IMR-90 (cell line): Measurements from ENCODE around the gene RADIL. TPM values are rescaled to one million over a fixed set of nuclear protein-coding genes. Genes with fewer than 3 reads are reported as not detected.

Experiments
- ATAC-seq: fragments of 200-7000 bp; cut with Tn5 transposase; 2 replicates; pipeline ENCODE4 v1.9.1; 2020; ENCODE audit warnings: low read depth, mild to moderate bottlenecking, moderate library complexity
- BruUV-seq: library from RNA; stranded (reverse); fragments of 400-500 nt; replicated peaks from 2 replicates; lab custom pipeline; 2021; lab: Mats Ljungman, UMichigan
- CTCF ChIA-PET: fragments of 300-600 bp; formaldehyde crosslinking; extraction: SDS; loops from one replicate; lab custom pipeline; 2021; ENCODE audit warnings: antibody characterized with exemption; lab: Yijun Ruan, JAX
- POLR2A ChIA-PET: fragments of 300-600 bp; sonication (Branson Sonifier 250); formaldehyde crosslinking; loops from one replicate; lab custom pipeline; 2022; ENCODE audit warnings: antibody characterized with exemption; ENCODE audit not compliant: unreplicated experiment; lab: Charles Lee
- DNase-seq: peaks from one replicate; pipeline ENCODE4 v3.0.0; 2013
- H2AFZ ChIP-seq: replicated peaks from 2 replicates; pipeline ENCODE3; 2013; ENCODE audit warnings: low read length, mild to moderate bottlenecking; ENCODE audit not compliant: poor library complexity
- H2AK5ac ChIP-seq: 2 replicates; pipeline ENCODE4 v1.6.1; 2013; ENCODE audit warnings: low read depth, low read length, inconsistent platforms
- H2AK9ac ChIP-seq: replicated peaks from 2 replicates; pipeline ENCODE3; 2013; ENCODE audit warnings: mild to moderate bottlenecking, low read depth, low read length, moderate library complexity; ENCODE audit not compliant: poor library complexity
- H2BK120ac ChIP-seq: 2 replicates; pipeline ENCODE4 v1.6.1; 2013; ENCODE audit warnings: low read depth, low read length, inconsistent platforms
- H2BK15ac ChIP-seq: 3 replicates; pipeline ENCODE4 v1.6.1; 2013; ENCODE audit warnings: low read depth, low read length, inconsistent platforms
- H2BK20ac ChIP-seq: 2 replicates; pipeline ENCODE4 v1.6.1; 2013; ENCODE audit warnings: low read depth, mild to moderate bottlenecking, inconsistent platforms, low read length, moderate library complexity
- H2BK5ac ChIP-seq: 2 replicates; pipeline ENCODE4 v1.6.1; 2013; ENCODE audit warnings: mild to moderate bottlenecking, low read depth, low read length, inconsistent platforms; ENCODE audit not compliant: poor library complexity, severe bottlenecking
- H3K14ac ChIP-seq: replicated peaks from 2 replicates; pipeline ENCODE4 v1.6.1; 2013; ENCODE audit warnings: low read depth, low read length, inconsistent platforms
- H3K18ac ChIP-seq: 2 replicates; pipeline ENCODE4 v1.6.1; 2013; ENCODE audit warnings: low read depth, low read length, control low read depth
- H3K23ac ChIP-seq: 2 replicates; pipeline ENCODE4 v1.6.1; 2013; ENCODE audit warnings: low read depth, low read length, inconsistent platforms
- H3K27ac ChIP-seq: 2 replicates; pipeline ENCODE4 v1.5.1; 2013; ENCODE audit warnings: mild to moderate bottlenecking, control low read depth, low read length; ENCODE audit not compliant: insufficient read depth
- H3K27me3 ChIP-seq: 2 replicates; pipeline ENCODE4 v1.6.1; 2013; ENCODE audit warnings: low read length; ENCODE audit not compliant: control insufficient read depth, insufficient read depth
- H3K36me3 ChIP-seq: 2 replicates; pipeline ENCODE4 v1.6.1; 2013; ENCODE audit warnings: low read length, mixed read lengths; ENCODE audit not compliant: control insufficient read depth, insufficient read depth
- H3K4ac ChIP-seq: 2 replicates; pipeline ENCODE4 v1.6.1; 2013; ENCODE audit warnings: low read depth, low read length, inconsistent platforms
- H3K4me1 ChIP-seq: 2 replicates; pipeline ENCODE4 v1.6.1; 2013; ENCODE audit warnings: low read length, mixed read lengths; ENCODE audit not compliant: control insufficient read depth, insufficient read depth
- H3K4me2 ChIP-seq: 2 replicates; pipeline ENCODE4 v1.6.1; 2013; ENCODE audit warnings: low read depth, mild to moderate bottlenecking, control low read depth, low read length, moderate library complexity
- H3K4me3 ChIP-seq: 2 replicates; pipeline ENCODE4 v1.5.1; 2013; ENCODE audit warnings: low read depth, mild to moderate bottlenecking, control low read depth, low read length, moderate library complexity; ENCODE audit not compliant: insufficient read depth
- H3K56ac ChIP-seq: 2 replicates; pipeline ENCODE4 v1.6.1; 2013; ENCODE audit warnings: low read length, inconsistent platforms; ENCODE audit not compliant: insufficient read depth; ENCODE audit errors: extremely low read depth
- H3K79me1 ChIP-seq, 2 experiments: 2 replicates each; pipeline ENCODE4 v1.6.1; 2013; ENCODE audit warnings: low read length in 2 of 2, inconsistent platforms in 1 of 2, low read depth in 1 of 2
- H3K9ac ChIP-seq: 2 replicates; pipeline ENCODE4 v1.6.1; 2013; ENCODE audit warnings: low read depth, low read length, control low read depth
- H3K9me1 ChIP-seq: 2 replicates; pipeline ENCODE4 v1.6.1; 2013; ENCODE audit warnings: low read length, inconsistent platforms; ENCODE audit not compliant: insufficient read depth
- H3K9me3 ChIP-seq: 2 replicates; pipeline ENCODE4 v1.6.1; 2013; ENCODE audit warnings: low read length; ENCODE audit not compliant: control insufficient read depth, insufficient read depth
- H4K20me1 ChIP-seq: 2 replicates; pipeline ENCODE4 v1.6.1; 2013; ENCODE audit warnings: low read length, inconsistent platforms; ENCODE audit not compliant: insufficient read depth
- H4K5ac ChIP-seq: 2 replicates; pipeline ENCODE4 v1.6.1; 2013; ENCODE audit warnings: mild to moderate bottlenecking, low read depth, low read length, control low read depth
- H4K8ac ChIP-seq, 2 experiments: 2 replicates each; pipeline ENCODE4 v1.6.1; 2013; ENCODE audit warnings: low read depth in 2 of 2, low read length in 2 of 2, control low read depth in 1 of 2, inconsistent platforms in 1 of 2
- H4K91ac ChIP-seq: 2 replicates; pipeline ENCODE4 v1.6.1; 2013; ENCODE audit warnings: low read depth, low read length, inconsistent platforms; ENCODE audit not compliant: insufficient read depth
- BHLHE40 ChIP-seq: fragments of 150-350 bp; IDR thresholded peaks from 2 replicates; pipeline ENCODE4 v1.6.1; 2016; ENCODE audit warnings: mild to moderate bottlenecking, low read depth, low read length
- CEBPB ChIP-seq: IDR thresholded peaks from 2 replicates; pipeline ENCODE4 v1.6.1; 2012; ENCODE audit warnings: low read depth, low read length, improper control_type of control experiment
- CHD1 ChIP-seq: IDR thresholded peaks from 2 replicates; pipeline ENCODE4 v1.6.1; 2012; ENCODE audit warnings: low read depth, low read length, improper control_type of control experiment
- CTCF ChIP-seq: conservative IDR thresholded peaks from 2 replicates; pipeline ENCODE4 v1.5.1; 2012; ENCODE audit warnings: mild to moderate bottlenecking, low read depth, low read length, improper control_type of control experiment
- FOS ChIP-seq: fragments of 150-350 bp; IDR thresholded peaks from 2 replicates; pipeline ENCODE4 v1.6.1; 2016; ENCODE audit warnings: low read depth, low read length
- MAZ ChIP-seq: IDR thresholded peaks from 2 replicates; pipeline ENCODE4 v1.6.1; 2012; ENCODE audit warnings: low read depth, mild to moderate bottlenecking, low read length, improper control_type of control experiment, moderate library complexity, borderline replicate concordance
- MXI1 ChIP-seq: IDR thresholded peaks from 2 replicates; pipeline ENCODE4 v1.6.1; 2012; ENCODE audit warnings: low read depth, mild to moderate bottlenecking, low read length, moderate library complexity, borderline replicate concordance
- NFE2L2 ChIP-seq: fragments of 150-350 bp; IDR thresholded peaks from 2 replicates; pipeline ENCODE4 v1.6.1; 2016; ENCODE audit warnings: low read depth, mild to moderate bottlenecking, low read length
- RAD21 ChIP-seq: IDR thresholded peaks from 2 replicates; pipeline ENCODE4 v1.6.1; 2012; ENCODE audit warnings: low read length, improper control_type of control experiment
- RFX5 ChIP-seq: IDR thresholded peaks from 2 replicates; pipeline ENCODE4 v1.8.0; 2012; ENCODE audit warnings: low read depth, mild to moderate bottlenecking, low read length, moderate library complexity
- SMC3 ChIP-seq: fragments of 150-350 bp; IDR thresholded peaks from 2 replicates; pipeline ENCODE4 v1.6.1; 2016; ENCODE audit warnings: low read depth, mild to moderate bottlenecking, antibody characterized with exemption, low read length, moderate library complexity
- USF2 ChIP-seq: fragments of 150-350 bp; IDR thresholded peaks from 2 replicates; pipeline ENCODE4 v1.6.1; 2017; ENCODE audit warnings: mild to moderate bottlenecking, antibody characterized with exemption, low read length, low read depth
- WGBS, 2 experiments: methylation state at CpG; one replicate each; pipeline versions ENCODE4 v1.1.5 to v1.1.7; 2013; ENCODE audit warnings: missing lambda C conversion rate in 2 of 2; ENCODE audit not compliant: insufficient read length in 1 of 2; ENCODE audit errors: extremely low coverage in 2 of 2; 5-methylcytosine and 5-hydroxymethylcytosine counted together
- dilution Hi-C: fragments of 300-500 bp; cut with HindIII; formaldehyde crosslinking; loops from one replicate; pipeline ENCODE4 v1.14.3; 2018; ENCODE audit warnings: low sequenced_read_pairs; ENCODE audit not compliant: unreplicated experiment
- in situ Hi-C: fragments of 300-500 bp; cut with MboI; formaldehyde crosslinking; loops from 3 replicates; pipeline ENCODE4 v1.14.3; 2019; ENCODE audit warnings: low sequenced_read_pairs, inconsistent platforms, mixed read lengths
- intact Hi-C: fragments of 100-400 bp; cut with micrococcal nuclease; formaldehyde crosslinking; loops from 2 replicates; pipeline ENCODE4 v1.10.0; 2022
- polyA plus RNA-seq, 3 experiments: library from polyadenylated mRNA; depleted of rRNA; stranded (reverse); fragments of >200 nt; gene quantifications; 2 replicates each; pipeline ENCODE4 v1.2.3, GENCODE V29; 2012; ENCODE audit warnings: low replicate concordance in 1 of 3
- total RNA-seq: library from RNA; depleted of rRNA; stranded (reverse); fragments of >200 nt; gene quantifications from 2 replicates; pipeline ENCODE4 v1.2.3, GENCODE V29; 2012
- TF ChIP-seq, protein P1 (sequence below): fragments of 150-350 bp; IDR thresholded peaks from 2 replicates; pipeline ENCODE4 v1.6.1; 2016; ENCODE audit warnings: low read depth, mild to moderate bottlenecking, low read length, moderate library complexity, borderline replicate concordance

Gene RADIL
- total and polyA plus RNA-seq, 2 of the 4 experiments (the other 2 are of a cell fraction), result 0.18 to 0.48 TPM

DNA sequence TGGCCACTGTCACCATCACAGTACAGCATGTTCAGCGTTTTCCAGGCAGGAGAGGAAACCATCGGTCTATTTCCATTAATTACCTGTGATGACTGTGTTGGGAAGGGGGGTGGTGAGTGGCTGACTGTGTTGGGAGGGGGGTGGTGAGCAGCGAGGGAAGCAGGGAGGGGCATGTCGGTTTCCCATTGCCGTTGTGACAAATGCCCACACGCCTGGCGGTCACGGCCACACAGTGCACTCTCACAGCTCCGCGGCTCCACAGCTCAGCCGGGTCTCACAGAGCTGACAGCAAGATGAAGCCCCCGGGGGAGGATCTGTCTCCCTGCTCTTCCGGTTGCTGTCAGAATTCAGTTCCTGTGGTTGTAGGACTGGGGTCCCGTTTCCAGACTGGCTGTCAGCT is 69.1 kb downstream of the RADIL start:
- no peak overlapping the region for H2BK15ac ChIP-seq
- 67% methylated on average over 10 of the region's 14 CpGs; no CpG with 5 or more reads in 1 of the 2 experiments for WGBS, 2 experiments
- no peak overlapping the region for H3K56ac ChIP-seq
- dilution Hi-C loops, result no loop called here
- H3K9me3 ChIP-seq, result peaks cover 6% of the 10 kb centered on the region
- no TSS peak for BruUV-seq
- in situ Hi-C loops, result no loop called here
- no peak overlapping the region for H3K14ac ChIP-seq
- intact Hi-C loops, result no loop called here
- H3K4me1 ChIP-seq, result no peaks in the 10 kb centered on the region
- no peak overlapping the region for H2BK120ac ChIP-seq
- H3K4me3 ChIP-seq, result no peak overlapping the region
- no peak overlapping the region for H3K18ac ChIP-seq
- H3K27me3 ChIP-seq, result no peaks in the 10 kb centered on the region; the same call in 1 of the 2 replicates
- no peak overlapping the region for H3K4me2 ChIP-seq
- no peaks in the 10 kb centered on the region for H3K36me3 ChIP-seq
- CTCF ChIA-PET, result interaction anchor here (1.0 kb wide), 1 partner anchor 271 kb away, joined by 3 read pairs; no protein-coding TSS in a partner anchor
- H2AK5ac ChIP-seq, result no peak overlapping the region
- no peak for ATAC-seq
- POLR2A ChIA-PET, result no interaction called here
- H2BK20ac ChIP-seq, result no peak overlapping the region
- no peak overlapping the region for H3K4ac ChIP-seq
- DNase-seq, result no peak
- H3K9me1 ChIP-seq, result no peaks in the 10 kb centered on the region; the same call in 1 of the 2 replicates
- TF ChIP-seq CEBPB, result no peak
- no peak for TF ChIP-seq MXI1
- TF ChIP-seq CTCF, result no peak
- TF ChIP-seq RAD21, result no peak
- TF ChIP-seq NFE2L2, result no peak
- TF ChIP-seq USF2, result no peak
- no peak for TF ChIP-seq CHD1
- no peak for TF ChIP-seq BHLHE40
- TF ChIP-seq SMC3, result no peak
- TF ChIP-seq, protein P1, sequence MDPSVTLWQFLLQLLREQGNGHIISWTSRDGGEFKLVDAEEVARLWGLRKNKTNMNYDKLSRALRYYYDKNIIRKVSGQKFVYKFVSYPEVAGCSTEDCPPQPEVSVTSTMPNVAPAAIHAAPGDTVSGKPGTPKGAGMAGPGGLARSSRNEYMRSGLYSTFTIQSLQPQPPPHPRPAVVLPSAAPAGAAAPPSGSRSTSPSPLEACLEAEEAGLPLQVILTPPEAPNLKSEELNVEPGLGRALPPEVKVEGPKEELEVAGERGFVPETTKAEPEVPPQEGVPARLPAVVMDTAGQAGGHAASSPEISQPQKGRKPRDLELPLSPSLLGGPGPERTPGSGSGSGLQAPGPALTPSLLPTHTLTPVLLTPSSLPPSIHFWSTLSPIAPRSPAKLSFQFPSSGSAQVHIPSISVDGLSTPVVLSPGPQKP, result no peak
- no peak for TF ChIP-seq MAZ
- TF ChIP-seq FOS, result no peak
- no peak for TF ChIP-seq RFX5
- H4K20me1 ChIP-seq, result no peaks in the 10 kb centered on the region
- no peak overlapping the region for H2BK5ac ChIP-seq
- no peak overlapping the region for H2AK9ac ChIP-seq
- H3K9ac ChIP-seq, result no peak overlapping the region
- no peak overlapping the region for H3K23ac ChIP-seq
- H3K27ac ChIP-seq, result no peak overlapping the region
- no peak overlapping the region for H4K5ac ChIP-seq
- no peak overlapping the region for H4K8ac ChIP-seq
- no peaks in the 10 kb centered on the region for H3K79me1 ChIP-seq
- no peak overlapping the region for H4K91ac ChIP-seq
- H2AFZ ChIP-seq, result no peak overlapping the region
